Measurements from ENCODE around the gene YWHAQ.
"Not testable (repeated sequence)": the region's sequence is repeated elsewhere in the genome, so short reads cannot be mapped to it uniquely, and the experiment has no call there.

YWHAQ gene

GRCh38 chr2:9586465-9586864 lies 44.3 kb downstream of the YWHAQ start:
- no peak for DNase-seq

- no peak for DNase-seq
These were observed 45.3 kb downstream of the YWHAQ start for GRCh38 chr2:9585486-9585885.

GRCh38 chr2:9584902-9585301 lies 45.9 kb downstream of the YWHAQ start:
- DNase-seq = not testable (repeated sequence)

- DNase-seq = no peak
These were observed 48.2 kb downstream of the YWHAQ start for GRCh38 chr2:9582624-9583023.

- DNase-seq = no peak
These were observed 52.1 kb downstream of the YWHAQ start for GRCh38 chr2:9578467-9579235.

- no peak for DNase-seq
These were observed 56.5 kb downstream of the YWHAQ start for GRCh38 chr2:9574331-9574730.

GRCh38 chr2:9573840-9574239 lies 57.0 kb downstream of the YWHAQ start:
- no peak for DNase-seq

- DNase-seq = no peak
These were observed 57.6 kb downstream of the YWHAQ start for GRCh38 chr2:9573013-9573720.

- DNase-seq = no peak
These were observed 60.4 kb downstream of the YWHAQ start for GRCh38 chr2:9570182-9571060.

GRCh38 chr2:9565436-9566153 lies 65.2 kb downstream of the YWHAQ start:
- no peak for DNase-seq

- peak; percentile 87 for DNase-seq
These were observed 70.2 kb downstream of the YWHAQ start for GRCh38 chr2:9560628-9561027.

- no peak for DNase-seq
These were observed 71.8 kb downstream of the YWHAQ start for GRCh38 chr2:9558948-9559381.

- DNase-seq = no peak
These were observed 74.6 kb downstream of the YWHAQ start for GRCh38 chr2:9556121-9556743.

- DNase-seq = peak; percentile 66
These were observed 75.3 kb downstream of the YWHAQ start, which contains the start of gene ADAM17 for GRCh38 chr2:9555297-9556120. TSS of gene ADAM17 (minus strand) at chr2:9555830. CDS start at chr2:9555605, 225 bp downstream.

GRCh38 chr2:9554921-9555296 lies 75.9 kb downstream of the YWHAQ start:
- no peak for DNase-seq

- no peak for DNase-seq
These were observed 78.3 kb downstream of the YWHAQ start for GRCh38 chr2:9552219-9553178.

GRCh38 chr2:9550859-9551391 lies 79.9 kb downstream of the YWHAQ start:
- not testable (repeated sequence) for DNase-seq

- no peak for DNase-seq
These were observed 81.4 kb downstream of the YWHAQ start for GRCh38 chr2:9549420-9549819.

GRCh38 chr2:9548506-9548905 lies 82.3 kb downstream of the YWHAQ start:
- no peak for DNase-seq

Data from NCI-H187 treated with DMSO at 0.1 percent for 48 hours (cell line).